MM.1S (cell line): Measurements from ENCODE around the gene SCN4A.

Source experiments
- CTCF ChIP-seq: fragments of 300-600 bp; sonication (generic); IDR thresholded peaks from 2 replicates; pipeline ENCODE4 v1.5.1; 2016; ENCODE audit warnings: antibody characterized with exemption, low read length, mixed read lengths
- EZH2 ChIP-seq: fragments of 300-600 bp; sonication (generic); optimal IDR thresholded peaks from 2 replicates; pipeline ENCODE3; 2017; ENCODE audit warnings: low read depth, mild to moderate bottlenecking, antibody characterized with exemption, low read length, mixed read lengths
- EZH2phosphoT487 ChIP-seq: fragments of 300-600 bp; sonication (generic); IDR thresholded peaks from 2 replicates; pipeline ENCODE4 v1.6.1; 2018; ENCODE audit warnings: antibody characterized with exemption, low read length

- TF ChIP-seq CTCF, result no peak
- no peak for TF ChIP-seq EZH2
- no peak for TF ChIP-seq EZH2phosphoT487
Measured at GRCh38 chr17:63930951-63931575, 41.7 kb downstream of the SCN4A start.
